ENCODE results near the gene CDH12.
A peak's percentile ranks its signal among the peaks of the same experiment; 100 is the strongest.
"Not testable (repeated sequence)": the region's sequence is repeated elsewhere in the genome, so short reads cannot be mapped to it uniquely, and the experiment has no call there.

CDH12 gene

GRCh38 chr5:22852807-22853660 lies at the start of gene CDH12:
Gene CDH12 (minus strand): TSS chr5:22853344.
- DNase-seq = peak; percentile 0

- no peak for DNase-seq
Measured at GRCh38 chr5:22901885-22902284, 48.7 kb upstream of the CDH12 start.

GRCh38 chr5:22900801-22901310 lies 47.7 kb upstream of the CDH12 start:
- no peak for DNase-seq

GRCh38 chr5:22899341-22899740 lies 46.2 kb upstream of the CDH12 start:
- no peak for DNase-seq

- no peak for DNase-seq
Measured at GRCh38 chr5:22896152-22896551, 43.0 kb upstream of the CDH12 start.

GRCh38 chr5:22892441-22892840 lies 39.3 kb upstream of the CDH12 start:
- DNase-seq = no peak

- DNase-seq = no peak
Measured at GRCh38 chr5:22889720-22890119, 36.6 kb upstream of the CDH12 start.

GRCh38 chr5:22887566-22887965 lies 34.4 kb upstream of the CDH12 start:
- no peak for DNase-seq

GRCh38 chr5:22858911-22859310 lies 5.8 kb upstream of the CDH12 start:
- DNase-seq = not testable (repeated sequence)

GRCh38 chr5:22855824-22856223 lies 2.7 kb upstream of the CDH12 start:
- DNase-seq = no peak

GRCh38 chr5:22850981-22851380 lies 2.2 kb downstream of the CDH12 start:
- DNase-seq = no peak

GRCh38 chr5:22846693-22847092 lies 6.5 kb downstream of the CDH12 start:
- DNase-seq = no peak

- DNase-seq = no peak
Measured at GRCh38 chr5:22844636-22845035, 8.5 kb downstream of the CDH12 start.

- no peak for DNase-seq
Measured at GRCh38 chr5:22844155-22844554, 9.0 kb downstream of the CDH12 start.

- DNase-seq = no peak
Measured at GRCh38 chr5:22842574-22842973, 10.6 kb downstream of the CDH12 start.

GRCh38 chr5:22837803-22838202 lies 15.3 kb downstream of the CDH12 start:
- no peak for DNase-seq

GRCh38 chr5:22835686-22836085 lies 17.5 kb downstream of the CDH12 start:
- no peak for DNase-seq

- no peak for DNase-seq
Measured at GRCh38 chr5:22793463-22793862, 59.7 kb downstream of the CDH12 start.

- DNase-seq = no peak
Measured at GRCh38 chr5:22787807-22788206, 65.3 kb downstream of the CDH12 start.

- DNase-seq = no peak
Measured at GRCh38 chr5:22787398-22787797, 65.7 kb downstream of the CDH12 start.

- DNase-seq = no peak
Measured at GRCh38 chr5:22780756-22781155, 72.4 kb downstream of the CDH12 start.

GRCh38 chr5:22779499-22779898 lies 73.6 kb downstream of the CDH12 start:
- no peak for DNase-seq

- no peak for DNase-seq
Measured at GRCh38 chr5:22776285-22776684, 76.9 kb downstream of the CDH12 start.

GRCh38 chr5:22774214-22774613 lies 78.9 kb downstream of the CDH12 start:
- DNase-seq = not testable (repeated sequence)

- DNase-seq = no peak
Measured at GRCh38 chr5:22764736-22765135, 88.4 kb downstream of the CDH12 start.

All from activated CD4-positive, alpha-beta T cell treated with anti-CD3 and anti-CD28 coated beads, Interleukin-2, Interleukin-6, amounts not matched to agents 100 ng/mL and 50 ng/mL, durations not matched to agents 16 hours and 8 hours (primary cell).